HEK293T (cell line): Measurements from ENCODE around the gene RNF40.

Experiments used
- ELF4 ChIP-seq: fragments of 450-650 bp; IDR thresholded peaks from 2 replicates; pipeline ENCODE4 v1.6.1; 2017; ENCODE audit warnings: antibody characterized with exemption
- FOXM1 ChIP-seq: fragments of 450-650 bp; IDR thresholded peaks from 2 replicates; pipeline ENCODE4 v1.6.1; 2017; ENCODE audit warnings: mild to moderate bottlenecking, borderline replicate concordance
- SP1 ChIP-seq: fragments of 450-650 bp; IDR thresholded peaks from 2 replicates; pipeline ENCODE4 v1.6.1; 2017
- TF ChIP-seq, protein P1 (sequence below): fragments of 450-650 bp; IDR thresholded peaks from 2 replicates; pipeline ENCODE4 v1.6.1; 2016

- TF ChIP-seq, protein P1, sequence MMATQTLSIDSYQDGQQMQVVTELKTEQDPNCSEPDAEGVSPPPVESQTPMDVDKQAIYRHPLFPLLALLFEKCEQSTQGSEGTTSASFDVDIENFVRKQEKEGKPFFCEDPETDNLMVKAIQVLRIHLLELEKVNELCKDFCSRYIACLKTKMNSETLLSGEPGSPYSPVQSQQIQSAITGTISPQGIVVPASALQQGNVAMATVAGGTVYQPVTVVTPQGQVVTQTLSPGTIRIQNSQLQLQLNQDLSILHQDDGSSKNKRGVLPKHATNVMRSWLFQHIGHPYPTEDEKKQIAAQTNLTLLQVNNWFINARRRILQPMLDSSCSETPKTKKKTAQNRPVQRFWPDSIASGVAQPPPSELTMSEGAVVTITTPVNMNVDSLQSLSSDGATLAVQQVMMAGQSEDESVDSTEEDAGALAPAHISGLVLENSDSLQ: no peak
- TF ChIP-seq ELF4 (no peak), SP1 (no peak), FOXM1 (no peak)
Observed at GRCh38 chr16:30760001-30760559, 2.0 kb upstream of the RNF40 start.
